ENCODE measurements around the gene LRRC8E. TPM values are rescaled to one million over a fixed set of nuclear protein-coding genes. Genes with fewer than 3 reads are reported as not detected.

The LRRC8E gene
- total RNA-seq, 1 experiment from 2014 or later = 18.1 TPM

DNA sequence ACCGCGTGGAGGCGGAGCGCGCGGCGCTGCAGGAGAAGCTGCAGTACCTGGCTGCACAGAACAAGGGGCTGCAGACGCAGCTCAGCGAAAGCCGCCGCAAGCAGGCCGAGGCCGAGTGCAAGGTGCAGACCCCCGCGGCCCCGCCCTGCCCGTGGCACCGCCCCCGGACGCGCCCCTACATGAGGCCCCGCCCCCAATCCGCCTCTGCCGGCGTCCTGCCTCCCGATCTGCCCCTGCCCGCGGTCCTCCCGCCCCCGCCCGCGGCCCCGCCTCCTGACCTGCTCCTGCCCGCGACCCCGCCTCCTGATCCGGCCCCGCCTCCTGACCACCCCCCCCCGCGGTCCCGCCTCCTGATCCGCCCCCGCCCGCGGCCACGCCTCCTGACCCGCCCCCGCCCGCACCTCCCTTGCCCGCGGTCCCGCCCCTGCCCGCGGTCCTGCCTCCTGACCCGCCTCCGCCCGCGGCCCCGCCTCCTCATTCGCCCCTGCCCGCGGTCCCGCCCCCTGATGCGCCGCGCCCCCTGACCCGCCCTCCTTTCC, 25.8 kb upstream of the LRRC8E start:
- intact Hi-C loops (cut with micrococcal nuclease) = no loop called here
- ChIA-PET POLR2A (no interaction called here), CTCF (interaction anchor here (1.3 to 1.9 kb wide), 3 partner anchors 9 to 41 kb away, joined by 3 to 5 read pairs (median 5); partner anchors contain the start of gene MAP2K7), RAD21 (ENCODE audit: low non-redundant PET in 1 of 2, low total read pairs in 2 of 2, uncharacterized antibody in 2 of 2, unreplicated experiment in 2 of 2) (no interaction called here)
- Histone ChIP-seq H3K27ac (ENCODE audit: low read depth, low read length) (peak overlapping the region; percentile 22; the same call in 1 of the 2 replicates), H3K9ac (ENCODE audit: low read length) (no peak overlapping the region), H3K79me2 (ENCODE audit: insufficient read depth, low read length) (no peaks in the 10 kb centered on the region), H3K36me3 (ENCODE audit: control insufficient read depth in 1 of 2, insufficient read depth in 2 of 2, low read length in 2 of 2) (no peaks in the 10 kb centered on the region), H2AFZ (ENCODE audit: low read depth, low read length, poor library complexity, severe bottlenecking) (no peak overlapping the region), H3K9me3 (ENCODE audit: control insufficient read depth in 1 of 2, insufficient read depth in 1 of 2, low read depth in 1 of 2, low read length in 2 of 2) (no peaks in the 10 kb centered on the region), H3K4me2 (ENCODE audit: low read length) (no peak overlapping the region), H3K4me3 (replicated peaks in 1 of 2; ENCODE audit: low read depth in 1 of 2, low read length in 2 of 2) (no peak overlapping the region), H4K20me1 (ENCODE audit: insufficient read depth) (no peaks in the 10 kb centered on the region), H3K4me1 (ENCODE audit: control insufficient read depth in 1 of 2, insufficient read depth in 2 of 2, low read length in 2 of 2) (peaks cover 1 to 20% of the 10 kb centered on the region in 2 experiments; a peak in 3 of 4 replicates), H3K9me2 (ENCODE audit: insufficient read depth) (no peaks in the 10 kb centered on the region), H3K27me3 (ENCODE audit: insufficient read depth, low read length) (no peaks in the 10 kb centered on the region)
- TF ChIP-seq SIN3A (IDR thresholded peaks at IDR 0.05; ENCODE audit: low read depth) = no peak
- TF ChIP-seq EGR1 (IDR thresholded peaks at IDR 0.05; ENCODE audit: low read depth) = no peak
- TF ChIP-seq, protein P1, sequence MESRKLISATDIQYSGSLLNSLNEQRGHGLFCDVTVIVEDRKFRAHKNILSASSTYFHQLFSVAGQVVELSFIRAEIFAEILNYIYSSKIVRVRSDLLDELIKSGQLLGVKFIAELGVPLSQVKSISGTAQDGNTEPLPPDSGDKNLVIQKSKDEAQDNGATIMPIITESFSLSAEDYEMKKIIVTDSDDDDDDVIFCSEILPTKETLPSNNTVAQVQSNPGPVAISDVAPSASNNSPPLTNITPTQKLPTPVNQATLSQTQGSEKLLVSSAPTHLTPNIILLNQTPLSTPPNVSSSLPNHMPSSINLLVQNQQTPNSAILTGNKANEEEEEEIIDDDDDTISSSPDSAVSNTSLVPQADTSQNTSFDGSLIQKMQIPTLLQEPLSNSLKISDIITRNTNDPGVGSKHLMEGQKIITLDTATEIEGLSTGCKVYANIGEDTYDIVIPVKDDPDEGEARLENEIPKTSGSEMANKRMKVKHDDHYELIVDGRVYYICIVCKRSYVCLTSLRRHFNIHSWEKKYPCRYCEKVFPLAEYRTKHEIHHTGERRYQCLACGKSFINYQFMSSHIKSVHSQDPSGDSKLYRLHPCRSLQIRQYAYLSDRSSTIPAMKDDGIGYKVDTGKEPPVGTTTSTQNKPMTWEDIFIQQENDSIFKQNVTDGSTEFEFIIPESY (IDR thresholded peaks at IDR 0.05; ENCODE audit: extremely low read depth, insufficient replicate concordance, low read length) = no peak
- no peak for TF ChIP-seq CBX3 (IDR thresholded peaks at IDR 0.05; ENCODE audit: low read depth)
- TF ChIP-seq SRF (IDR thresholded peaks at IDR 0.05; ENCODE audit: low read depth) = no peak
- no peak for TF ChIP-seq POLR2A (IDR thresholded peaks at IDR 0.05; ENCODE audit: borderline replicate concordance, extremely low read depth, insufficient read depth, insufficient read length)
- no peak for TF ChIP-seq ZNF274 (IDR thresholded peaks at IDR 0.05; ENCODE audit: low read depth, low read length)
- TF ChIP-seq, protein P2, sequence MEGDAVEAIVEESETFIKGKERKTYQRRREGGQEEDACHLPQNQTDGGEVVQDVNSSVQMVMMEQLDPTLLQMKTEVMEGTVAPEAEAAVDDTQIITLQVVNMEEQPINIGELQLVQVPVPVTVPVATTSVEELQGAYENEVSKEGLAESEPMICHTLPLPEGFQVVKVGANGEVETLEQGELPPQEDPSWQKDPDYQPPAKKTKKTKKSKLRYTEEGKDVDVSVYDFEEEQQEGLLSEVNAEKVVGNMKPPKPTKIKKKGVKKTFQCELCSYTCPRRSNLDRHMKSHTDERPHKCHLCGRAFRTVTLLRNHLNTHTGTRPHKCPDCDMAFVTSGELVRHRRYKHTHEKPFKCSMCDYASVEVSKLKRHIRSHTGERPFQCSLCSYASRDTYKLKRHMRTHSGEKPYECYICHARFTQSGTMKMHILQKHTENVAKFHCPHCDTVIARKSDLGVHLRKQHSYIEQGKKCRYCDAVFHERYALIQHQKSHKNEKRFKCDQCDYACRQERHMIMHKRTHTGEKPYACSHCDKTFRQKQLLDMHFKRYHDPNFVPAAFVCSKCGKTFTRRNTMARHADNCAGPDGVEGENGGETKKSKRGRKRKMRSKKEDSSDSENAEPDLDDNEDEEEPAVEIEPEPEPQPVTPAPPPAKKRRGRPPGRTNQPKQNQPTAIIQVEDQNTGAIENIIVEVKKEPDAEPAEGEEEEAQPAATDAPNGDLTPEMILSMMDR (IDR thresholded peaks at IDR 0.05 in 2 of 3, conservative IDR thresholded peaks at IDR 0.05 in 1 of 3; ENCODE audit: borderline replicate concordance in 1 of 3, insufficient read depth in 1 of 3, low read depth in 2 of 3, low read length in 2 of 3) = no peak
- TF ChIP-seq, protein P3, sequence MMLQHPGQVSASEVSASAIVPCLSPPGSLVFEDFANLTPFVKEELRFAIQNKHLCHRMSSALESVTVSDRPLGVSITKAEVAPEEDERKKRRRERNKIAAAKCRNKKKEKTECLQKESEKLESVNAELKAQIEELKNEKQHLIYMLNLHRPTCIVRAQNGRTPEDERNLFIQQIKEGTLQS (IDR thresholded peaks at IDR 0.05) = no peak
- no peak for TF ChIP-seq YY1 (IDR thresholded peaks at IDR 0.05; ENCODE audit: extremely low read depth, insufficient replicate concordance, low read depth, low read length)
- TF ChIP-seq ELF1 (IDR thresholded peaks at IDR 0.05; ENCODE audit: borderline replicate concordance, low read depth) = no peak
- TF ChIP-seq EZH2phosphoT487 (IDR thresholded peaks at IDR 0.05; ENCODE audit: borderline replicate concordance) = no peak
- TF ChIP-seq RAD21 (IDR thresholded peaks at IDR 0.05; ENCODE audit: low read depth) = no peak
- TF ChIP-seq, protein P4, sequence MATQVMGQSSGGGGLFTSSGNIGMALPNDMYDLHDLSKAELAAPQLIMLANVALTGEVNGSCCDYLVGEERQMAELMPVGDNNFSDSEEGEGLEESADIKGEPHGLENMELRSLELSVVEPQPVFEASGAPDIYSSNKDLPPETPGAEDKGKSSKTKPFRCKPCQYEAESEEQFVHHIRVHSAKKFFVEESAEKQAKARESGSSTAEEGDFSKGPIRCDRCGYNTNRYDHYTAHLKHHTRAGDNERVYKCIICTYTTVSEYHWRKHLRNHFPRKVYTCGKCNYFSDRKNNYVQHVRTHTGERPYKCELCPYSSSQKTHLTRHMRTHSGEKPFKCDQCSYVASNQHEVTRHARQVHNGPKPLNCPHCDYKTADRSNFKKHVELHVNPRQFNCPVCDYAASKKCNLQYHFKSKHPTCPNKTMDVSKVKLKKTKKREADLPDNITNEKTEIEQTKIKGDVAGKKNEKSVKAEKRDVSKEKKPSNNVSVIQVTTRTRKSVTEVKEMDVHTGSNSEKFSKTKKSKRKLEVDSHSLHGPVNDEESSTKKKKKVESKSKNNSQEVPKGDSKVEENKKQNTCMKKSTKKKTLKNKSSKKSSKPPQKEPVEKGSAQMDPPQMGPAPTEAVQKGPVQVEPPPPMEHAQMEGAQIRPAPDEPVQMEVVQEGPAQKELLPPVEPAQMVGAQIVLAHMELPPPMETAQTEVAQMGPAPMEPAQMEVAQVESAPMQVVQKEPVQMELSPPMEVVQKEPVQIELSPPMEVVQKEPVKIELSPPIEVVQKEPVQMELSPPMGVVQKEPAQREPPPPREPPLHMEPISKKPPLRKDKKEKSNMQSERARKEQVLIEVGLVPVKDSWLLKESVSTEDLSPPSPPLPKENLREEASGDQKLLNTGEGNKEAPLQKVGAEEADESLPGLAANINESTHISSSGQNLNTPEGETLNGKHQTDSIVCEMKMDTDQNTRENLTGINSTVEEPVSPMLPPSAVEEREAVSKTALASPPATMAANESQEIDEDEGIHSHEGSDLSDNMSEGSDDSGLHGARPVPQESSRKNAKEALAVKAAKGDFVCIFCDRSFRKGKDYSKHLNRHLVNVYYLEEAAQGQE (IDR thresholded peaks at IDR 0.05; ENCODE audit: low read depth) = no peak
- no peak for TF ChIP-seq CEBPB (IDR thresholded peaks at IDR 0.05; ENCODE audit: low read depth)
- no peak for TF ChIP-seq ZFX (IDR thresholded peaks at IDR 0.05)
- no peak for TF ChIP-seq JUND (IDR thresholded peaks at IDR 0.05)
- TF ChIP-seq FOSL1 (IDR thresholded peaks at IDR 0.05; ENCODE audit: low read depth) = no peak
- TF ChIP-seq SP1 (IDR thresholded peaks at IDR 0.05; ENCODE audit: low read depth) = no peak
- BruUV-seq (replicated peaks) = no TSS peak
- ATAC-seq = peak; percentile 80
- peak; percentile 54 for DNase-seq (ENCODE audit: low read depth, low spot score)

All from HCT116 (cell line).